ENCODE measurements around the gene WDR87. TPM values are rescaled to one million over a fixed set of nuclear protein-coding genes. Genes with fewer than 3 reads are reported as not detected.

The WDR87 gene
- total RNA-seq, result not detected in 2 replicates

GRCh38 chr19:37905946-37906868 is at the start of gene WDR87:
WDR87 (minus strand) TSS chr19:37906594; CDS start chr19:37898239, 8,355 bp downstream.

GRCh38 chr19:37906869-37907734 is 708 bp upstream of the WDR87 start, which contains the start of gene SIPA1L3:
SIPA1L3 (plus strand) TSS chr19:37907208; CDS start chr19:38081566, 174,358 bp downstream.

Other genes starting within 250 kb of the WDR87 start
- 4.5 and 6.7 TPM in 2 replicates for gene ZNF607, start 186.8 kb downstream of the WDR87 start, total RNA-seq
- gene ZNF573, start 127.0 kb downstream of the WDR87 start, total RNA-seq, result 6.9 and 7.1 TPM in 2 replicates
- gene SIPA1L3, start 614 bp upstream of the WDR87 start, total RNA-seq, result 12.7 and 15.4 TPM in 2 replicates